MCF 10A (cell line): Measurements from ENCODE around the gene ATP6V0B. TPM values are rescaled to one million over a fixed set of nuclear protein-coding genes. Genes with fewer than 3 reads are reported as not detected.

Experiments used
- Bru-seq: library from RNA; stranded (reverse); fragments of 400-500 nt; gene quantifications from one replicate; lab custom pipeline; 2021; lab: Mats Ljungman, UMichigan
- BruChase-seq, 2 experiments: library from RNA; stranded (reverse); fragments of 400-500 nt; gene quantifications; one replicate each; lab custom pipeline; 2021; lab: Mats Ljungman, UMichigan
- BruUV-seq: library from RNA; stranded (reverse); fragments of 400-500 nt; replicated peaks from 2 replicates; lab custom pipeline; 2021; lab: Mats Ljungman, UMichigan
- CTCF ChIA-PET: fragments of 300-600 bp; sonication (Branson Sonifier 250); formaldehyde crosslinking; extraction: SDS; loops from one replicate; lab custom pipeline; 2021; ENCODE audit warnings: antibody characterized with exemption, inconsistent platforms; lab: Yijun Ruan, JAX
- POLR2A ChIA-PET: fragments of 300-600, 350-650 bp; sonication (Branson Sonifier 250); formaldehyde crosslinking; extraction: SDS; loops from one replicate; lab custom pipeline; 2020; ENCODE audit warnings: antibody characterized with exemption, inconsistent platforms; lab: Yijun Ruan, JAX
- DNase-seq: peaks from one replicate; pipeline ENCODE4 v3.0.0-alpha.2; 2018; ENCODE audit not compliant: unreplicated experiment
- H3K27ac Mint-ChIP-seq: one replicate; pipeline ENCODE4 v1.8.0; 2022; ENCODE audit warnings: mild to moderate bottlenecking, low read depth, mixed read lengths; ENCODE audit not compliant: unreplicated experiment
- H3K27me3 Mint-ChIP-seq: one replicate; pipeline ENCODE4 v1.8.0; 2022; ENCODE audit warnings: mixed read lengths; ENCODE audit not compliant: insufficient read depth, unreplicated experiment
- H3K36me3 Mint-ChIP-seq: one replicate; pipeline ENCODE4 v1.8.0; 2022; ENCODE audit warnings: mild to moderate bottlenecking, moderate library complexity, mixed read lengths; ENCODE audit not compliant: insufficient read depth, unreplicated experiment
- H3K4me1 Mint-ChIP-seq: one replicate; pipeline ENCODE4 v1.8.0; 2022; ENCODE audit warnings: mixed read lengths; ENCODE audit not compliant: insufficient read depth, unreplicated experiment
- H3K4me3 Mint-ChIP-seq: one replicate; pipeline ENCODE4 v1.8.0; 2022; ENCODE audit warnings: mild to moderate bottlenecking, moderate library complexity, mixed read lengths; ENCODE audit not compliant: unreplicated experiment
- H3K9me3 Mint-ChIP-seq: one replicate; pipeline ENCODE4 v1.8.0; 2022; ENCODE audit warnings: mixed read lengths; ENCODE audit not compliant: unreplicated experiment
- intact Hi-C: fragments of 100-400 bp; cut with micrococcal nuclease; formaldehyde crosslinking; loops from 2 replicates; pipeline ENCODE4 v1.14.1; 2022
- long read RNA-seq: library from polyadenylated mRNA; stranded (forward); transcript quantifications from one replicate; pipeline ENCODE4 v2.0.0, GENCODE V29; 2022
- total RNA-seq: library from RNA; stranded (reverse); gene quantifications from 2 replicates; pipeline ENCODE4 v1.2.3, GENCODE V29; 2022
- TF ChIP-seq, protein P1 (sequence below): fragments of 200-600 bp; IDR thresholded peaks from one replicate; pipeline ENCODE4 v1.8.0; 2022; ENCODE audit warnings: antibody characterized with exemption, mild to moderate bottlenecking; ENCODE audit not compliant: unreplicated experiment

Gene ATP6V0B
- total RNA-seq, result 120 and 141 TPM in 2 replicates
- percentile 76 among the genes with signal in this experiment for Bru-seq, nascent RNA
- percentile 93 among the genes with signal in this experiment for BruChase-seq, experiment 1, labeled RNA remaining after a 6-hour chase
- BruChase-seq, experiment 2, labeled RNA remaining after a 2-hour chase, result percentile 84 among the genes with signal in this experiment
- long read RNA-seq, transcript ATP6V0B-201 (7 exons, 944 nt), result minor isoform, 7 of 297 reads
- long read RNA-seq, transcript ATP6V0B-213 (7 exons, 1,685 nt), result minor isoform, 9 of 297 reads
- long read RNA-seq, transcript ATP6V0B-205 (8 exons, 1,298 nt), result major isoform, 261 of 297 reads
- long read RNA-seq, partial matches to known transcripts, result 3 of 297 reads
- long read RNA-seq, other reads (novel, unspliced or antisense), result 11 of 297 reads

DNA sequence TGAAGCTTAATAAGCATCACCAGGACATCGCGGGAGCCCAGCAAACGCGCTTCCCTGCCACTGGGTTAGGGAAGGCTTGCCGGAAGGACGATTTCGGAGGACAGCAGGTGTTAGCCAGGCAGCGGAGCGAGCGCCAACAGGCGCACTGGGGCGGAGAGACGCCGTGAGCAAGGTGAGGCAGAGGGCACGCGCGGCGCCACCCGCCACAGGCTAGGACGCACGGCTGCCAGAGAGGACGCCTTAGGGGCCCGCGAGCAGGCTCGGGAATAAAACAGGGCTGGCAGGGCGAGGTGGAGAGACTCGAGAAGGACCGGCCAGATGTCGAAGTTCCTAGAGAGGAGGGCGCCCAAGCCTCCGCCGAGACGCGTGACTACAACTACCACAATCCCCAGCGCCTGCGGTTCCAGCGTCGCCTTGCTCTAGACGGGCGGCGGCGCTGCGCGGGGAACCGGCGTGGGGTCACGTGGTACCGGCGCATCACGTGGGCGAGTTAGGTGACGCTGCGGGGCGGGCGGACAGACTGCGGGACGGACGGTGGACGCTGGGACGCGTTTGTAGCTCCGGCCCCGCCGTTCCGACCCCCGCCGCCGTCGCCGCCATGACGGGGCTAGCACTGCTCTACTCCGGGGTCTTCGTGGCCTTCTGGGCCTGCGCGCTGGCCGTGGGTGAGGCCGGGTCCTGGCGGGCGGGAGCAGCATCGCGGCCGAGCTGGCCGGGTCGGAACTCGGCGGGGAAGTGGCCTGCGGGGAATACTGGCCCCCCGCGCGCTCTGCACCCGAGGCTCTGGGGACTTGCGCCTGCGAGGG lies at the start of gene ATP6V0B:
Gene ATP6V0B, plus strand, starts transcription at position 518 of the 806 bp plus-strand sequence. Its CDS starts 81 bp downstream, at position 599.
- CTCF ChIA-PET, result interaction anchor here (0.6 to 1.4 kb wide), 8 partner anchors 10 to 756 kb away, joined by 3 to 4 read pairs (median 3); no protein-coding TSS in a partner anchor
- H3K9me3 Mint-ChIP-seq, result no peaks in the 10 kb centered on the region
- intact Hi-C loops, result loop anchor here (5.0 kb wide), 1 partner anchor 447 kb away; no protein-coding TSS in a partner anchor
- POLR2A ChIA-PET, result interaction anchor here (0.6 to 3.3 kb wide), 27 partner anchors 10 to 829 kb away, joined by 3 to 30 read pairs (median 4); partner anchors contain the start of genes ARMH1, CCDC24, IPO13 and KDM4A
- peaks cover 35% of the 10 kb centered on the region for H3K4me1 Mint-ChIP-seq
- TF ChIP-seq, protein P1, sequence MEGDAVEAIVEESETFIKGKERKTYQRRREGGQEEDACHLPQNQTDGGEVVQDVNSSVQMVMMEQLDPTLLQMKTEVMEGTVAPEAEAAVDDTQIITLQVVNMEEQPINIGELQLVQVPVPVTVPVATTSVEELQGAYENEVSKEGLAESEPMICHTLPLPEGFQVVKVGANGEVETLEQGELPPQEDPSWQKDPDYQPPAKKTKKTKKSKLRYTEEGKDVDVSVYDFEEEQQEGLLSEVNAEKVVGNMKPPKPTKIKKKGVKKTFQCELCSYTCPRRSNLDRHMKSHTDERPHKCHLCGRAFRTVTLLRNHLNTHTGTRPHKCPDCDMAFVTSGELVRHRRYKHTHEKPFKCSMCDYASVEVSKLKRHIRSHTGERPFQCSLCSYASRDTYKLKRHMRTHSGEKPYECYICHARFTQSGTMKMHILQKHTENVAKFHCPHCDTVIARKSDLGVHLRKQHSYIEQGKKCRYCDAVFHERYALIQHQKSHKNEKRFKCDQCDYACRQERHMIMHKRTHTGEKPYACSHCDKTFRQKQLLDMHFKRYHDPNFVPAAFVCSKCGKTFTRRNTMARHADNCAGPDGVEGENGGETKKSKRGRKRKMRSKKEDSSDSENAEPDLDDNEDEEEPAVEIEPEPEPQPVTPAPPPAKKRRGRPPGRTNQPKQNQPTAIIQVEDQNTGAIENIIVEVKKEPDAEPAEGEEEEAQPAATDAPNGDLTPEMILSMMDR, result no peak
- H3K36me3 Mint-ChIP-seq, result peaks cover 29% of the 10 kb centered on the region
- peak within 1 kb of the TSS; percentile 94 for H3K27ac Mint-ChIP-seq
- BruUV-seq, result no TSS peak
- no peaks in the 10 kb centered on the region for H3K27me3 Mint-ChIP-seq
- DNase-seq, result peak; percentile 95
- H3K4me3 Mint-ChIP-seq, result peak within 1 kb of the TSS; percentile 94

DNA sequence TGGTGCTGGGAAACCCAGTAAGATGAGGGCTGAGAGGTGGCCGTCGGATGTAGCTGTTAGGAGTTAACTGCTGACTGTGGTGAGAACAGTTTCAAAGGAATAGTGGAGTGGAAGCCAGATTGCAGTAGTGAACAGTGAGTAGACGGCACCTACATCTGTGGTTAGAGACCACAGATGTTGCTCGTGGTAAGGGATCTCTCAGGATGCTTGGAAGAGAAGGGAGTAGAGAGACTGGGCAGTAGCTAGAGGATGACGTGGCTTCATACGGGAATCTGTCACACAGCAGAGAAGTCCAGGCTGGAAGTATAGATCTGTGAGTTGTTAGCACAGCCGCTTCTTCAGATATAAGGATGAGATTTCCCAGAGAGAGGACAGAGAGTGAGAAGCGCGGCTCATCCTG lies 48.9 kb upstream of the ATP6V0B start:
- TF ChIP-seq, protein P1, result no peak

DNA sequence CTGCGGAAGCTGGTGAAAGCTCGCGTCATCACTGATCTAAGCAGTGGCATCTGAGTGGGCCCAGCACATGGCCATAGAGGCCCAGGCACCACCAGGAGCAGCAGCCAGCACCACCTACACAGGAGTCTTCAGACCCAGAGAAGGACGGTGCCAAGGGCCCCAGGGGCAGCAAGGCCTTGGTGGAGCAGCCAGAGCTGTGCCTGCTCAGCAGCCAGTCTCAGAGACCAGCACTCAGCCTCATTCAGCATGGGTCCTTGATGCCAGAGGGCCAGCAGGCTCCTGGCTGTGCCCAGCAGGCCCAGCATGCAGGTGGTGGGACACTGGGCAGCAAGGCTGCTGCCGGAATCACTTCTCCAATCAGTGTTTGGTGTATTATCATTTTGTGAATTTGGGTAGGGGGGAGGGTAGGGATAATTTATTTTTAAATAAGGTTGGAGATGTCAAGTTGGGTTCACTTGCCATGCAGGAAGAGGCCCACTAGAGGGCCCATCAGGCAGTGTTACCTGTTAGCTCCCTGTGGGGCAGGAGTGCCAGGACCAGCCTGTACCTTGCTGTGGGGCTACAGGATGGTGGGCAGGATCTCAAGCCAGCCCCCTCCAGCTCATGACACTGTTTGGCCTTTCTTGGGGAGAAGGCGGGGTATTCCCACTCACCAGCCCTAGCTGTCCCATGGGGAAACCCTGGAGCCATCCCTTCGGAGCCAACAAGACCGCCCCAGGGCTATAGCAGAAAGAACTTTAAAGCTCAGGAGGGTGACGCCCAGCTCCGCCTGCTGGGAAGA lies 44.4 kb upstream of the ATP6V0B start:
- BruUV-seq, result no TSS peak
- intact Hi-C loops, result loop anchor here (10.0 kb wide), 2 partner anchors 76 to 696 kb away; no protein-coding TSS in a partner anchor
- Mint-ChIP-seq H3K36me3 (no peaks in the 10 kb centered on the region), H3K4me3 (no peak overlapping the region), H3K27ac (no peak overlapping the region), H3K27me3 (no peaks in the 10 kb centered on the region), H3K9me3 (peaks cover 14% of the 10 kb centered on the region), H3K4me1 (peaks cover 27% of the 10 kb centered on the region)
- ChIA-PET CTCF (interaction anchor here (0.6 to 13.0 kb wide), 8 partner anchors 10 to 164 kb away, joined by 3 to 369 read pairs (median 4); no protein-coding TSS in a partner anchor), POLR2A (interaction anchor here (0.9 to 3.3 kb wide), 6 partner anchors 11 to 166 kb away, joined by 3 to 13 read pairs (median 8); partner anchors contain the start of genes ATP6V0B and IPO13)
- DNase-seq, result peak; percentile 41
- TF ChIP-seq, protein P1, result peak; percentile 29

More for the DNA sequence above, 48.9 kb upstream of the ATP6V0B start:
- no TSS peak for BruUV-seq
- Mint-ChIP-seq H3K27ac (no peak overlapping the region), H3K36me3 (no peaks in the 10 kb centered on the region), H3K4me1 (peaks cover 19% of the 10 kb centered on the region), H3K4me3 (no peak overlapping the region), H3K9me3 (peaks cover 14% of the 10 kb centered on the region), H3K27me3 (no peaks in the 10 kb centered on the region)
- intact Hi-C loops, result no loop called here
- CTCF ChIA-PET, result interaction anchor here (1.3 to 13.0 kb wide), 3 partner anchors 9 to 159 kb away, joined by 4 to 369 read pairs (median 18); no protein-coding TSS in a partner anchor
- POLR2A ChIA-PET, result no interaction called here
- no peak for DNase-seq
